DND-41 (cell line): ENCODE results near the gene CYP27B1.
"Not testable (repeated sequence)": the region's sequence is repeated elsewhere in the genome, so short reads cannot be mapped to it uniquely, and the experiment has no call there.

Experiments used
- ATAC-seq: fragments of 200-7000 bp; cut with Tn5 transposase; 3 replicates; pipeline ENCODE4 v1.9.1; 2021; ENCODE audit warnings: low read depth; ENCODE audit not compliant: insufficient read depth
- DNase-seq: peaks from one replicate; pipeline ENCODE4 v3.0.0-alpha.2; 2020
- H2AFZ ChIP-seq: 2 replicates; pipeline ENCODE4 v1.6.0; 2012; ENCODE audit warnings: low read depth, low read length
- H3K27ac ChIP-seq: 2 replicates; pipeline ENCODE4 v1.5.1; 2012; ENCODE audit warnings: low read length, inconsistent platforms
- H3K27me3 ChIP-seq: fragments of 200-600 bp; sonication (generic); 2 replicates; pipeline ENCODE4 v1.6.0; 2012; ENCODE audit warnings: low read length, mild to moderate bottlenecking, inconsistent platforms; ENCODE audit not compliant: insufficient read depth, poor library complexity
- H3K36me3 ChIP-seq: 2 replicates; pipeline ENCODE4 v1.5.1; 2012; ENCODE audit warnings: low read length, inconsistent platforms; ENCODE audit not compliant: insufficient read depth
- H3K4me1 ChIP-seq: 2 replicates; pipeline ENCODE4 v1.5.1; 2012; ENCODE audit warnings: mild to moderate bottlenecking, low read length; ENCODE audit not compliant: insufficient read depth
- H3K4me2 ChIP-seq: 2 replicates; pipeline ENCODE4 v1.6.0; 2012; ENCODE audit warnings: mild to moderate bottlenecking, moderate library complexity, low read length, inconsistent platforms; ENCODE audit not compliant: insufficient read depth
- H3K4me3 ChIP-seq, 2 experiments: fragments of 200-600 bp in 1 of 2; shearing (Covaris generic) in 1 of 2; 2 replicates each; pipeline ENCODE4 v1.5.1; 2012 to 2016; ENCODE audit warnings: inconsistent platforms in 2 of 2, low read length in 2 of 2, mild to moderate bottlenecking in 2 of 2, low read depth in 1 of 2, moderate library complexity in 1 of 2
- H3K79me2 ChIP-seq: 2 replicates; pipeline ENCODE4 v1.6.0; 2012; ENCODE audit warnings: low read length, inconsistent platforms; ENCODE audit not compliant: insufficient read depth
- H3K9ac ChIP-seq: 2 replicates; pipeline ENCODE4 v1.6.0; 2012; ENCODE audit warnings: low read depth, mild to moderate bottlenecking, inconsistent platforms, low read length, moderate library complexity
- H3K9me3 ChIP-seq: 2 replicates; pipeline ENCODE4 v1.5.1; 2012; ENCODE audit warnings: low read length, moderate library complexity, mild to moderate bottlenecking, inconsistent platforms; ENCODE audit not compliant: insufficient read depth, severe bottlenecking
- H4K20me1 ChIP-seq: 2 replicates; pipeline ENCODE4 v1.6.0; 2012; ENCODE audit warnings: low read length; ENCODE audit not compliant: insufficient read depth
- EZH2 ChIP-seq: IDR thresholded peaks from 3 replicates; pipeline ENCODE4 v1.6.1; 2012; ENCODE audit warnings: borderline replicate concordance, low read depth, mild to moderate bottlenecking, moderate library complexity, low read length, inconsistent platforms; ENCODE audit not compliant: severe bottlenecking
- TF ChIP-seq, protein P1 (sequence below): IDR thresholded peaks from 2 replicates; pipeline ENCODE4 v1.5.1; 2012; ENCODE audit warnings: borderline replicate concordance, low read length, moderate library complexity, mild to moderate bottlenecking; ENCODE audit not compliant: poor library complexity, severe bottlenecking; ENCODE audit errors: extremely low read depth

The CYP27B1 gene

GRCh38 chr12:57775563-57776246 is 8.8 kb upstream of the CYP27B1 start:
- TF ChIP-seq EZH2 = no peak
- TF ChIP-seq, protein P1, sequence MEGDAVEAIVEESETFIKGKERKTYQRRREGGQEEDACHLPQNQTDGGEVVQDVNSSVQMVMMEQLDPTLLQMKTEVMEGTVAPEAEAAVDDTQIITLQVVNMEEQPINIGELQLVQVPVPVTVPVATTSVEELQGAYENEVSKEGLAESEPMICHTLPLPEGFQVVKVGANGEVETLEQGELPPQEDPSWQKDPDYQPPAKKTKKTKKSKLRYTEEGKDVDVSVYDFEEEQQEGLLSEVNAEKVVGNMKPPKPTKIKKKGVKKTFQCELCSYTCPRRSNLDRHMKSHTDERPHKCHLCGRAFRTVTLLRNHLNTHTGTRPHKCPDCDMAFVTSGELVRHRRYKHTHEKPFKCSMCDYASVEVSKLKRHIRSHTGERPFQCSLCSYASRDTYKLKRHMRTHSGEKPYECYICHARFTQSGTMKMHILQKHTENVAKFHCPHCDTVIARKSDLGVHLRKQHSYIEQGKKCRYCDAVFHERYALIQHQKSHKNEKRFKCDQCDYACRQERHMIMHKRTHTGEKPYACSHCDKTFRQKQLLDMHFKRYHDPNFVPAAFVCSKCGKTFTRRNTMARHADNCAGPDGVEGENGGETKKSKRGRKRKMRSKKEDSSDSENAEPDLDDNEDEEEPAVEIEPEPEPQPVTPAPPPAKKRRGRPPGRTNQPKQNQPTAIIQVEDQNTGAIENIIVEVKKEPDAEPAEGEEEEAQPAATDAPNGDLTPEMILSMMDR = peak; percentile 6
- H3K36me3 ChIP-seq = peaks cover 8% of the 10 kb centered on the region
- ATAC-seq = no peak
- H2AFZ ChIP-seq = no peak overlapping the region
- H3K27me3 ChIP-seq = no peaks in the 10 kb centered on the region
- H3K4me2 ChIP-seq = no peak overlapping the region
- no peak overlapping the region for H3K27ac ChIP-seq
- H3K4me3 ChIP-seq = no peak overlapping the region
- H3K9me3 ChIP-seq = no peaks in the 10 kb centered on the region
- peaks cover 14% of the 10 kb centered on the region for H3K79me2 ChIP-seq
- no peak overlapping the region for H3K9ac ChIP-seq
- peaks cover 27% of the 10 kb centered on the region for H3K4me1 ChIP-seq
- no peaks in the 10 kb centered on the region for H4K20me1 ChIP-seq
- no peak for DNase-seq

DNA sequence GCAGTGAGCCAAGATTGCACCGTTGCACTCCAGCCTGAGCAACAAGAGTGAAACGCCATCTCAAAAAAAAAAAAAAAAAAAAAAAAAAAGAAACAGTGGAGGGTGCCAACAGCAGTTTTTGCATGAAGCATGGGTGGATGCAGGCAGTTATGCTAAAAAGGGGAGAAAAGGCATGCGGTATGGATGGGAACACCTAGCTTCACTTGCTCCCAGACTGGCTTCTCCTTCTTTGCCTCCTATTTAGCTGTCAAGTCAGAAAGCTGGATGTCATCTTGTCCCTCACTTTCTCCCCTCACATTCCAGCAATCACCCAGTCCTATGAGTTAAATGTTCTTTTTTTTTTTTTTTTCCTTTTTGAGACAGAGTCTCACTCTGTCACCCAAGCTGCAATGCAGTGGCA is 8.2 kb upstream of the CYP27B1 start:
- no peak overlapping the region for H3K4me2 ChIP-seq
- TF ChIP-seq, protein P1 = no peak
- no peak for TF ChIP-seq EZH2
- DNase-seq (no peak), ATAC-seq (no peak)
- no peaks in the 10 kb centered on the region for H3K27me3 ChIP-seq
- peaks cover 25% of the 10 kb centered on the region for H3K4me1 ChIP-seq
- peaks cover 15% of the 10 kb centered on the region for H3K79me2 ChIP-seq
- H4K20me1 ChIP-seq = no peaks in the 10 kb centered on the region
- no peak overlapping the region for H2AFZ ChIP-seq
- H3K27ac ChIP-seq = no peak overlapping the region
- no peak overlapping the region for H3K9ac ChIP-seq
- peaks cover 7% of the 10 kb centered on the region for H3K36me3 ChIP-seq
- no peak overlapping the region for H3K4me3 ChIP-seq
- no peaks in the 10 kb centered on the region for H3K9me3 ChIP-seq

DNA sequence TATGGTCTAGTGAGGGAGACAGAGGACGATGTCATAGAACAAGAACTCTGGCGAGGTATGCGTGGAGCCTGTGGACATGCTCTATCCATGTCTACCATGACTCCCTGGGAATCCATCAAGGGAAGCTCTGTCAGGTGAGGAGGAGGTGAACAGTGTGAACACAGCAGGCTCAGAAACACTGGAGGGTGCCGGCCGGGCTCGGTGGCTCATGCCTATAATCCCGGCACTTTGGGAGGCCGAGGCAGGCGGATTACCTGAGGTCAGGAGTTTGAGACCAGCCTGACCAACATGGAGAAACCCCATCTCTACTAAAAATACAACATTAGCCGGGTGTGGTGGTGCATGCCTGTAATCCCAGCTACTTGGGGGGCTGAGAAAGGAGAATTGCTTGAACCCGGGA is 7.8 kb upstream of the CYP27B1 start:
- H3K27me3 ChIP-seq, H2AFZ ChIP-seq, H4K20me1 ChIP-seq, H3K4me2 ChIP-seq, ATAC-seq, H3K9me3 ChIP-seq, DNase-seq, H3K4me3 ChIP-seq, H3K27ac ChIP-seq, H3K9ac ChIP-seq: not testable (repeated sequence)
- H3K4me1 ChIP-seq = peaks cover 25% of the 10 kb centered on the region
- peaks cover 12% of the 10 kb centered on the region for H3K36me3 ChIP-seq
- peaks cover 15% of the 10 kb centered on the region for H3K79me2 ChIP-seq

DNA sequence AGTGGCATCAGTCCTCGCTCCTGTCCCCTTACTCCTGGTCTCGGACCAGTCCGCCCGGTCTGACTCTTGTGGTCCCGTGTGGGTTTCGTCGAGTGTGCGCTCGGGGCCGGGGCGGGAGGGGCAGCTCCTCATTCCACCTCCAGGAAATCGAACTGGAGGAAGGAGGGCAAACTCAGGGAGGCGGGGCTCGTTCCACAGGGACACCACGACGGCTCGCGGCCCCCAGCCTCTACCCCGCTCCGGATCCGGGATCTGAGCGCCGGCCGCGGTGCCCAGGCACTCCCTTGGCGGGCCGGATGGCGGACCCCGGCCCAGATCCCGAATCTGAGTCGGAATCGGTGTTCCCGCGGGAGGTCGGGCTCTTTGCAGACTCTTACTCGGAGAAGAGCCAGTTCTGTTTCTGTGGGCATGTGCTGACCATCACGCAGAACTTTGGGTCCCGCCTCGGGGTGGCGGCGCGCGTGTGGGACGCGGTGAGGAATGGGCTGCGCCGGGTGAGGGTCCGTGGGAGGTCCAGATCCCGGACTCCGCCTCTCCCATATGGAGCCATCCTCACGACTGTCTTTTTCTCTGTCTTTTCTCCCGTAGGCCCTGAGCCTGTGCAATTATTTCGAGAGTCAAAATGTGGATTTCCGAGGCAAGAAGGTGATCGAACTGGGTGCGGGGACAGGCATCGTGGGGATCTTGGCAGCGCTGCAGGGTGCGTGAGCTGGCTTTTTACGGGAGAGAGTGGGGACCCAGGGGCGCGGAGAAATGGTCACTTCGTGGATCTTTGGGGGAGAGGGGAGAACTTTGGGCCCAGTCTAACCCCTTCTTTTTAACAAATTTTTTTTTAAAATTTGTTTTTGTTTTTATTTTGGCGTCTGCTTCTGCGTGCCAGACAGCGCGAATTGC is 5.8 kb upstream of the CYP27B1 start, which contains the start of gene EEF1AKMT3:
TSS of gene EEF1AKMT3 (plus strand) at position 186 of the 894 bp plus-strand sequence. CDS start at position 297, 111 bp downstream.
- peaks cover 29% of the 10 kb centered on the region for H3K36me3 ChIP-seq
- H3K27ac ChIP-seq = peak within 1 kb of the TSS; percentile 88
- no peaks in the 10 kb centered on the region for H3K27me3 ChIP-seq
- peaks cover 25% of the 10 kb centered on the region for H3K4me1 ChIP-seq
- H3K4me2 ChIP-seq = peak within 1 kb of the TSS; percentile 96
- TF ChIP-seq EZH2 = no peak
- TF ChIP-seq, protein P1 = no peak
- DNase-seq (peak; percentile 60), ATAC-seq (peak; percentile 44)
- no peaks in the 10 kb centered on the region for H4K20me1 ChIP-seq
- peaks cover 15% of the 10 kb centered on the region for H3K79me2 ChIP-seq
- no peaks in the 10 kb centered on the region for H3K9me3 ChIP-seq
- peak within 1 kb of the TSS; percentile 96 for H2AFZ ChIP-seq
- peak within 1 kb of the TSS; percentile 81 for H3K9ac ChIP-seq
- H3K4me3 ChIP-seq = peak within 1 kb of the TSS; percentile 56 to 85
